Keratinocyte (primary cell): Measurements from ENCODE around the gene SP140L.

Experiments used
- CTCF ChIP-seq, 3 experiments: IDR thresholded peaks in 1 of 3; conservative IDR thresholded peaks in 1 of 3; optimal IDR thresholded peaks in 1 of 3; 2 replicates in 2 of 3; 3 replicates in 1 of 3; pipeline versions ENCODE3 to v1.5.1; 2011; ENCODE audit warnings: low read length in 3 of 3, mild to moderate bottlenecking in 3 of 3, moderate library complexity in 2 of 3, control low read depth in 1 of 3, inconsistent platforms in 1 of 3; ENCODE audit not compliant: insufficient read depth in 2 of 3; ENCODE audit errors: extremely low read depth in 1 of 3
- EZH2 ChIP-seq: IDR thresholded peaks from one replicate; pipeline ENCODE4 v1.6.1; 2012; ENCODE audit warnings: inconsistent platforms, mild to moderate bottlenecking, low read length, moderate library complexity

GRCh38 chr2:230423851-230424458 lies 97.0 kb downstream of the SP140L start:
- TF ChIP-seq EZH2, result no peak
- TF ChIP-seq CTCF (optimal IDR thresholded peaks at IDR 0.05 in 1 of 3, IDR thresholded peaks at IDR 0.05 in 1 of 3, conservative IDR thresholded peaks at IDR 0.05 in 1 of 3; ENCODE audit: extremely low read depth in 1 of 3, insufficient read depth in 2 of 3, low read length in 3 of 3), result no peak
